GM12878 (cell line): ENCODE results near the gene FCER2. TPM values are rescaled to one million over a fixed set of nuclear protein-coding genes. Genes with fewer than 3 reads are reported as not detected.

Experiments used
- ATAC-seq: fragments of 200-7000 bp; cut with Tn5 transposase; 3 replicates; pipeline ENCODE4 v1.9.1; 2020; ENCODE audit warnings: mild to moderate bottlenecking, moderate library complexity
- BruUV-seq: library from RNA; stranded (reverse); fragments of 400-500 nt; replicated peaks from 2 replicates; lab custom pipeline; 2021; lab: Mats Ljungman, UMichigan
- CTCF ChIA-PET: fragments of 300-600 bp; sonication (Branson Sonifier 250); formaldehyde crosslinking; extraction: SDS; loops from one replicate; lab custom pipeline; 2021; ENCODE audit warnings: inconsistent platforms; lab: Yijun Ruan, JAX
- POLR2A ChIA-PET: fragments of 350-600 bp; formaldehyde crosslinking; extraction: SDS; loops from one replicate; lab custom pipeline; 2021; ENCODE audit warnings: inconsistent platforms; lab: Charles Lee
- RAD21 ChIA-PET: fragments of 300-600 bp; sonication (Branson Sonifier 250); formaldehyde crosslinking; loops from one replicate; lab custom pipeline; 2023; ENCODE audit warnings: antibody characterized with exemption; ENCODE audit not compliant: unreplicated experiment; lab: Charles Lee
- SMC1A ChIA-PET: fragments of 300-600 bp; sonication (Branson Sonifier 250); formaldehyde crosslinking; loops from one replicate; lab custom pipeline; 2023; ENCODE audit not compliant: unreplicated experiment, uncharacterized antibody; lab: Charles Lee
- DNase-seq: peaks from one replicate; pipeline ENCODE4 v3.0.0-alpha.2; 2011; ENCODE audit warnings: low read depth, low spot score
- FAIRE-seq: peaks from 3 replicates; lab custom pipeline; 2011; peaks lifted over from hg19 to GRCh38; lab: Jason Lieb, UNC
- H2AFZ ChIP-seq: 2 replicates; pipeline ENCODE4 v1.6.0; 2011; ENCODE audit warnings: low read depth, low read length, control low read depth; ENCODE audit not compliant: control insufficient read depth
- H3K27ac ChIP-seq: 2 replicates; pipeline ENCODE4 v1.5.1; 2011; ENCODE audit warnings: control low read depth; ENCODE audit not compliant: control insufficient read depth, insufficient read depth
- H3K27me3 ChIP-seq, 2 experiments: replicated peaks in 1 of 2; 2 replicates each; pipeline versions ENCODE4 v1.6.0 to v1.6.1; 2011; ENCODE audit warnings: low read length in 1 of 2; ENCODE audit not compliant: control insufficient read depth in 2 of 2, insufficient read depth in 2 of 2
- H3K36me3 ChIP-seq, 2 experiments: 2 replicates each; pipeline ENCODE4 v1.5.1; 2011; ENCODE audit warnings: low read length in 1 of 2; ENCODE audit not compliant: control insufficient read depth in 2 of 2, insufficient read depth in 2 of 2
- H3K4me1 ChIP-seq: 2 replicates; pipeline ENCODE4 v1.6.1; 2011; ENCODE audit warnings: mild to moderate bottlenecking, low read length, moderate library complexity, mixed read lengths; ENCODE audit not compliant: control insufficient read depth, insufficient read depth
- H3K4me2 ChIP-seq: 2 replicates; pipeline ENCODE4 v1.6.0; 2011; ENCODE audit warnings: control low read depth; ENCODE audit not compliant: control insufficient read depth, insufficient read depth
- H3K4me3 ChIP-seq: fragments of 200-600 bp; sonication (generic); 2 replicates; pipeline ENCODE4 v1.5.1; 2016
- H3K79me2 ChIP-seq: 2 replicates; pipeline ENCODE4 v1.6.0; 2011; ENCODE audit warnings: low read length; ENCODE audit not compliant: control insufficient read depth, insufficient read depth
- H3K9ac ChIP-seq: 2 replicates; pipeline ENCODE4 v1.8.0; 2011; ENCODE audit warnings: low read length, control low read depth, mixed read lengths; ENCODE audit not compliant: control insufficient read depth, insufficient read depth
- H3K9me3 ChIP-seq: replicated peaks from 3 replicates; pipeline ENCODE4 v1.5.1; 2011; ENCODE audit warnings: mild to moderate bottlenecking, low read length; ENCODE audit not compliant: control insufficient read depth, insufficient read depth
- H4K20me1 ChIP-seq: 2 replicates; pipeline ENCODE4 v1.6.0; 2011; ENCODE audit not compliant: control insufficient read depth, insufficient read depth
- BCL11A ChIP-seq: IDR thresholded peaks from 2 replicates; pipeline ENCODE4 v1.6.1; 2011; ENCODE audit warnings: low read depth, low read length
- BHLHE40 ChIP-seq, 2 experiments: fragments of 450-650 bp in 1 of 2; IDR thresholded peaks; 2 replicates each; pipeline ENCODE4 v1.6.1; 2011 to 2017; ENCODE audit warnings: low read depth in 2 of 2, borderline replicate concordance in 1 of 2, improper control_type of control experiment in 1 of 2, low read length in 1 of 2, mild to moderate bottlenecking in 1 of 2
- CBX5 ChIP-seq: sonication (generic); IDR thresholded peaks from 2 replicates; pipeline ENCODE4 v1.6.1; 2016; ENCODE audit warnings: low read depth, moderate library complexity, mild to moderate bottlenecking, inconsistent platforms
- E2F8 ChIP-seq: fragments of 450-650 bp; IDR thresholded peaks from 2 replicates; pipeline ENCODE4 v1.6.1; 2018; ENCODE audit warnings: mild to moderate bottlenecking, low read depth, moderate library complexity; ENCODE audit not compliant: partially characterized antibody
- E4F1 ChIP-seq: fragments of 450-650 bp; IDR thresholded peaks from 2 replicates; pipeline ENCODE4 v1.6.1; 2018; ENCODE audit warnings: borderline replicate concordance, mild to moderate bottlenecking; ENCODE audit not compliant: partially characterized antibody
- IKZF1 ChIP-seq: fragments of 450-650 bp; conservative IDR thresholded peaks from 2 replicates; pipeline ENCODE4 v1.6.1; 2017; ENCODE audit warnings: antibody characterized with exemption, mild to moderate bottlenecking
- IKZF2 ChIP-seq, 2 experiments: fragments of 450-650 bp; IDR thresholded peaks; 2 replicates each; pipeline ENCODE4 v1.6.1; 2017; ENCODE audit warnings: mild to moderate bottlenecking in 2 of 2, moderate library complexity in 2 of 2
- IRF4 ChIP-seq: IDR thresholded peaks from 2 replicates; pipeline ENCODE4 v1.6.1; 2011; ENCODE audit warnings: low read depth, low read length
- MEF2B ChIP-seq: fragments of 450-650 bp; IDR thresholded peaks from 2 replicates; pipeline ENCODE4 v1.6.1; 2018; ENCODE audit warnings: mild to moderate bottlenecking, moderate library complexity; ENCODE audit not compliant: partially characterized antibody, poor library complexity, severe bottlenecking
- MYB ChIP-seq: fragments of 150-350 bp; IDR thresholded peaks from 2 replicates; pipeline ENCODE4 v1.6.1; 2014; ENCODE audit warnings: mild to moderate bottlenecking, low read depth, low read length, borderline replicate concordance
- NBN ChIP-seq: fragments of 450-650 bp; IDR thresholded peaks from 2 replicates; pipeline ENCODE4 v1.6.1; 2016
- NFIC ChIP-seq: IDR thresholded peaks from 2 replicates; pipeline ENCODE4 v1.6.1; 2012; ENCODE audit warnings: low read depth, mild to moderate bottlenecking, inconsistent platforms, low read length, moderate library complexity
- PAX5 ChIP-seq: IDR thresholded peaks from 2 replicates; pipeline ENCODE4 v1.6.1; 2011; ENCODE audit warnings: low read depth, low read length, borderline replicate concordance
- RAD21 ChIP-seq: IDR thresholded peaks from 2 replicates; pipeline ENCODE4 v1.6.1; 2011; ENCODE audit warnings: mild to moderate bottlenecking, low read depth, low read length, moderate library complexity; ENCODE audit not compliant: insufficient read depth
- RUNX3 ChIP-seq: IDR thresholded peaks from 2 replicates; pipeline ENCODE4 v1.6.1; 2012; ENCODE audit warnings: low read length, inconsistent platforms
- SIN3A ChIP-seq: IDR thresholded peaks from 2 replicates; pipeline ENCODE4 v1.6.1; 2012; ENCODE audit warnings: low read depth, low read length, improper control_type of control experiment
- SIX5 ChIP-seq: IDR thresholded peaks from 2 replicates; pipeline ENCODE4 v1.6.1; 2011; ENCODE audit warnings: mild to moderate bottlenecking, low read depth, low read length, moderate library complexity; ENCODE audit not compliant: severe bottlenecking
- WGBS: methylation state at CpG from one replicate; pipeline ENCODE4 v1.1.6; 2016; ENCODE audit warnings: low lambda C conversion rate; ENCODE audit not compliant: insufficient replicate concordance, insufficient coverage; ENCODE audit errors: missing lambda C conversion rate; 5-methylcytosine and 5-hydroxymethylcytosine counted together
- in situ Hi-C: fragments of 300-500 bp; cut with MboI; formaldehyde crosslinking; loops from 9 replicates; pipeline ENCODE4 v1.14.3; 2018; ENCODE audit warnings: mixed read lengths
- intact Hi-C: fragments of 100-400 bp; cut with micrococcal nuclease; formaldehyde crosslinking; loops from one replicate; pipeline ENCODE4 v1.14.2; 2022; ENCODE audit not compliant: unreplicated experiment
- polyA plus RNA-seq, 11 experiments: library from polyadenylated mRNA; depleted of rRNA in 4 of 11; unstranded in 6 of 11; stranded (reverse) in 5 of 11; fragments of >200 nt; fragmentation: Nextera tagmentation in 4 of 11; fragmentation: Illumina TruSeq in 1 of 11; extraction: Ambion mirVana in 4 of 11; extraction: Trizol in 1 of 11; gene quantifications; 1 replicate in 1 of 11; 2 replicates in 10 of 11; pipeline versions ENCODE4 v1.2.1 to v1.2.3, GENCODE V29; 2011 to 2016; ENCODE audit warnings: inconsistent platforms in 2 of 11, missing spikeins in 2 of 11, low read depth in 1 of 11
- total RNA-seq, 4 experiments: library from RNA; depleted of rRNA in 3 of 4; stranded (reverse); fragments of >200 nt in 3 of 4; fragmentation: Illumina TruSeq in 1 of 4; extraction: Trizol in 1 of 4; gene quantifications; 2 replicates each; pipeline versions ENCODE4 v1.2.1 to v1.2.3, GENCODE V29; 2013 to 2021

Gene FCER2
- total and polyA plus RNA-seq, 10 of the 15 experiments (the other 5 are each of a cell fraction or from before 2014, with no cell fraction given), result 44.0 to 424 (median 241) TPM

GRCh38 chr19:7751157-7751783 is 49.3 kb upstream of the FCER2 start:
- Histone ChIP-seq H3K27me3 (no peaks in the 10 kb centered on the region), H4K20me1 (no peaks in the 10 kb centered on the region), H3K9ac (no peak overlapping the region), H3K4me3 (no peak overlapping the region), H3K4me1 (peaks cover 3% of the 10 kb centered on the region; the same call in 1 of the 2 replicates), H3K27ac (no peak overlapping the region), H3K79me2 (no peaks in the 10 kb centered on the region), H3K36me3 (no peaks in the 10 kb centered on the region), H3K9me3 (peaks cover 13% of the 10 kb centered on the region; the same call in 2 of the 3 replicates), H2AFZ (peak overlapping the region; percentile 31), H3K4me2 (0 out of 2 replicates have a peak overlapping the region, but pooled peaks have one; percentile 17)
- intact Hi-C loops, result loop anchor here (5.0 kb wide), 1 partner anchor 59 kb away; no protein-coding TSS in a partner anchor
- CTCF ChIA-PET, result no interaction called here
- SMC1A ChIA-PET, result interaction anchor here (0.6 to 1.1 kb wide), 4 partner anchors 12 to 60 kb away, joined by 3 to 4 read pairs (median 4); no protein-coding TSS in a partner anchor
- RAD21 ChIA-PET, result interaction anchor here (0.6 to 0.8 kb wide), 3 partner anchors 33 to 73 kb away, joined by 3 to 4 read pairs (median 3); no protein-coding TSS in a partner anchor
- ATAC-seq (peak; percentile 83), FAIRE-seq (no peak), DNase-seq (peak; percentile 56)
- POLR2A ChIA-PET, result interaction anchor here (0.6 to 0.9 kb wide), 2 partner anchors 46 to 48 kb away, joined by 3 read pairs; no protein-coding TSS in a partner anchor
- BruUV-seq, result no TSS peak
- 7% methylated on average over 12 of the region's 12 CpGs for WGBS
- in situ Hi-C loops, result no loop called here
- TF ChIP-seq BHLHE40 (IDR thresholded peaks at IDR 0.05; ENCODE audit: borderline replicate concordance in 1 of 2, low read depth in 2 of 2, low read length in 1 of 2), result peak in 1 of 2 experiments; percentile 38; a peak in 1 of 4 replicates
- TF ChIP-seq IKZF2 (IDR thresholded peaks at IDR 0.05), result peak in 1 of 2 experiments; percentile 40; a peak in 1 of 4 replicates
- TF ChIP-seq CBX5, result peak; percentile 49; the same call in 1 of the 2 replicates
- TF ChIP-seq MEF2B, result peak; percentile 81
- TF ChIP-seq RUNX3, result peak; percentile 68
- TF ChIP-seq IKZF1, result no peak
- no peak for TF ChIP-seq E4F1
- TF ChIP-seq RAD21, result no peak
- TF ChIP-seq SIX5, result no peak
- TF ChIP-seq BCL11A, result peak; percentile 41; the same call in 1 of the 2 replicates
- TF ChIP-seq NBN, result 0 out of 2 replicates have a peak, but pooled peaks have one; percentile 51
- no peak for TF ChIP-seq NFIC
- TF ChIP-seq IRF4, result 0 out of 2 replicates have a peak, but pooled peaks have one; percentile 32
- TF ChIP-seq E2F8, result no peak
- no peak for TF ChIP-seq SIN3A
- peak; percentile 18; the same call in 1 of the 2 replicates for TF ChIP-seq PAX5
- no peak for TF ChIP-seq MYB
